H1 (cell line): ENCODE results near the gene VASP. TPM values are rescaled to one million over a fixed set of nuclear protein-coding genes. Genes with fewer than 3 reads are reported as not detected.

Experiments
- E2F6 ChIP-seq: IDR thresholded peaks from 2 replicates; pipeline ENCODE4 v1.6.1; 2012; ENCODE audit warnings: inconsistent platforms
- HDAC6 ChIP-seq: IDR thresholded peaks from one replicate; pipeline ENCODE4 v1.7.1; 2012; ENCODE audit warnings: low read depth, mild to moderate bottlenecking, inconsistent platforms, low read length, moderate library complexity
- POU5F1 ChIP-seq: IDR thresholded peaks from 2 replicates; pipeline ENCODE4 v1.6.1; 2011; ENCODE audit warnings: low read depth, mild to moderate bottlenecking, low read length, moderate library complexity
- SP1 ChIP-seq: IDR thresholded peaks from 2 replicates; pipeline ENCODE4 v1.6.1; 2011; ENCODE audit warnings: low read depth, low read length
- YY1 ChIP-seq: IDR thresholded peaks from 2 replicates; pipeline ENCODE4 v1.6.1; 2011; ENCODE audit warnings: low read depth, mild to moderate bottlenecking, low read length
- polyA plus RNA-seq, 7 experiments: library from polyadenylated mRNA; depleted of rRNA in 3 of 7; stranded (reverse) in 5 of 7; unstranded in 2 of 7; fragments of >200 nt in 5 of 7; fragments of 200-250 nt in 2 of 7; gene quantifications; 1 replicate in 5 of 7; 2 replicates in 1 of 7; 4 replicates in 1 of 7; pipeline versions ENCODE4 v1.2.1 to v1.2.3, GENCODE V29; 2011 to 2013; ENCODE audit warnings: missing spikeins in 2 of 7, mixed read lengths in 2 of 7
- total RNA-seq: library from RNA; stranded (reverse); fragmentation: NEBNext Ultra II Directional; extraction: Animal tissue kit (Norgen Biotek cat#: 25700); gene quantifications from 2 replicates; pipeline ENCODE4 v1.2.1, GENCODE V29; 2021

The VASP gene
- total and polyA plus RNA-seq, 2 of the 8 experiments (the other 6 are each of a cell fraction or from before 2014, with no cell fraction given): 89.7 to 135 TPM

- TF ChIP-seq E2F6: no peak
- no peak for TF ChIP-seq YY1
- TF ChIP-seq POU5F1: no peak
- no peak for TF ChIP-seq HDAC6
- no peak for TF ChIP-seq SP1
These were observed 21.0 kb downstream of the VASP start (continued) for GRCh38 chr19:45528149-45528743.
